Esophagus squamous epithelium (tissue), 4 donors: ENCODE data around the gene RPS15.

Source experiments
- POLR2A ChIP-seq, 4 donors: fragments of 450-650 bp; IDR thresholded peaks; one replicate each; pipeline ENCODE4 v1.6.1; 2017; ENCODE audit warnings: antibody characterized with exemption in 4 of 4, mild to moderate bottlenecking in 4 of 4, moderate library complexity in 3 of 4
- TF ChIP-seq, protein P1 (sequence below), 6 experiments: fragments of 450-650 bp in 4 of 6; fragments of 200-600 bp in 2 of 6; sonication (generic) in 2 of 6; IDR thresholded peaks; one replicate each; pipeline ENCODE4 v1.5.1; 2016 to 2019; ENCODE audit warnings: antibody characterized with exemption in 6 of 6, mild to moderate bottlenecking in 4 of 6, moderate library complexity in 4 of 6

DNA sequence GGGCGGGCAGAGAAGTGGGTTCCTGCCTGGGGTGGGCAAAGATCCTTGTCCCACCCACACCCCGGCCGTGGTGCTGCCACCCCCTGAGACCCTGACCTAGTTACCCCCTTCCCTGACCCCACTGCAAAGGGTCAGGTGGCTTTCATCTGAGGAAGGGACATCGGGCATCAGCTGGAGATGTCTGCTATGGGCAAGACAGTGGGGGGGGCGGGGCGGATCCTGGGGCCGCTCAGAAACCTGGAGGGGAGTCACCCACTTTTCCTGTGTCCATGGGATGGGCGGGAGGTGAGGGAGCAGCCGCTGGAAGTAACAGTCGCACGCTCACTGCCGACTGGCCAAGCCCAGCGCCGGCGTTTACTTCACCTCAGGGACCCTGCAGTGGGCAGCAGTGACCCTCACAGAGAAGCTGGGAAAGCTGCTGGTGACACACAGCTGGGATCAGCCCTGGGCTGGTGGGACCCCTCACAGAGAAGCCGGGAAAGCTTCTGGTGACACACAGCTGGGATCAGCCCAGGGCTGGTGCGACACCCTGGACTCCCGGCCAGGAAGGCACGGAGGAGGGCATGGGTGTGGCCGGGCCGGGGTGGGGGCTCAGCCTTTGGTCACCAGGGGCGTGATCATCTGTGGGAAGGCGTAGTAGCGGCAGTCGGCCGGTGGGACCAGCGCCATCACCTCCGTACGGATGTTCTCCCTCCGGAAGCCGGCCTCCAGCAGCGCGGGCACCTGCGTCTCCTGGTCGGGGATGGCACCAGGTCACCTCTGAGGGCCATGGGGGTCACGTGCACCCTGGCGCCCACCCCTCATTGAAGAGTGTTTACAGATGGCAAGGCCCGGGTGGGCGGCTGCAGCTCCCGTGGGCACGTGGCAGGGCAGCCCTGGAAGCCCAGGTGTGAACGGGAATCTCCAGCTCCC is 41.2 kb upstream of the RPS15 start:
- no peak for TF ChIP-seq POLR2A (IDR thresholded peaks at IDR 0.05)
- TF ChIP-seq, protein P1, sequence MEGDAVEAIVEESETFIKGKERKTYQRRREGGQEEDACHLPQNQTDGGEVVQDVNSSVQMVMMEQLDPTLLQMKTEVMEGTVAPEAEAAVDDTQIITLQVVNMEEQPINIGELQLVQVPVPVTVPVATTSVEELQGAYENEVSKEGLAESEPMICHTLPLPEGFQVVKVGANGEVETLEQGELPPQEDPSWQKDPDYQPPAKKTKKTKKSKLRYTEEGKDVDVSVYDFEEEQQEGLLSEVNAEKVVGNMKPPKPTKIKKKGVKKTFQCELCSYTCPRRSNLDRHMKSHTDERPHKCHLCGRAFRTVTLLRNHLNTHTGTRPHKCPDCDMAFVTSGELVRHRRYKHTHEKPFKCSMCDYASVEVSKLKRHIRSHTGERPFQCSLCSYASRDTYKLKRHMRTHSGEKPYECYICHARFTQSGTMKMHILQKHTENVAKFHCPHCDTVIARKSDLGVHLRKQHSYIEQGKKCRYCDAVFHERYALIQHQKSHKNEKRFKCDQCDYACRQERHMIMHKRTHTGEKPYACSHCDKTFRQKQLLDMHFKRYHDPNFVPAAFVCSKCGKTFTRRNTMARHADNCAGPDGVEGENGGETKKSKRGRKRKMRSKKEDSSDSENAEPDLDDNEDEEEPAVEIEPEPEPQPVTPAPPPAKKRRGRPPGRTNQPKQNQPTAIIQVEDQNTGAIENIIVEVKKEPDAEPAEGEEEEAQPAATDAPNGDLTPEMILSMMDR (IDR thresholded peaks at IDR 0.05), result no peak
